GM19023 (cell line): ENCODE measurements around the gene CALML3.

ENCODE experiments used
- ATAC-seq: cut with Tn5 transposase; IDR thresholded peaks from one replicate; pipeline ENCODE4 v1.9.1; 2021; ENCODE audit warnings: mild to moderate bottlenecking, moderate library complexity; ENCODE audit not compliant: unreplicated experiment

The CALML3 gene

GRCh38 chr10:5537684-5538083, 12.9 kb downstream of the CALML3 start:
- no peak for ATAC-seq

- ATAC-seq: no peak
Measured at GRCh38 chr10:5538446-5538845, 13.7 kb downstream of the CALML3 start.

DNA sequence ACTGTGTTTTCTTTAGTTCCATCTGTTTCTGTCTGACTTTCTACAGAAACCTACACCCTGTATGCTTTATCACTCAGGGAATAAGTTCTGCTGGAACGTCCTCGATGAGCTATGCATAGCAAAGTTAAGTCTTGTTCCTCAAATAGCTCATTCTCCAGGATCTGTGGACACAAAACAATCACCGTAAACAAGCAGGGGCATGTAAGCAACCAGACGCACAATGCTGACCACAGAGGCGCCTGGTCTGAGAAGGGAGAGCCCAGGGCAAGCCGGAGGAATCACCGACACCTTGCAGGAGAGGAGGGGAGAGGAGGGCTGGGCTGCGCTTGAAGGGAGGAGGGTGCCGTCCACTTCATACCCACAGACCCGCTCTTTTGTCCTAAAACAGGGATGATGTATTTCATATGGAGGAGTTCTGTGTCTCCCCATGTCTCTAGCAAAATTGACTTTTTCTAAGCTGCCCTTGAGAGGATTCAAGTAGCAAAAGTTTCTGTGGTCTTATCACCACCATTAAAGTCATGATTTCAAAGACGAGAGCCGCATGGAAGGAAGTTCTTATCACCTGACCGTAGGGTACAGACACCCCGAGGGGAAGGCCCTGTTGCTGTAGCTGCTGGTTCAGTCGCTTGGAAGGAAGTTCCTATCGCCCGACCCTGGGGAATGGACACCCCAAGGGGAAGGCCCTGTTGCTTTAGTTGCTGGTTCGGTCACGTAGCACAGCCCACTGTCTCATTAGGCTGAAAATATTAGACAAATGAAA, 14.3 kb downstream of the CALML3 start:
- ATAC-seq: no peak

DNA sequence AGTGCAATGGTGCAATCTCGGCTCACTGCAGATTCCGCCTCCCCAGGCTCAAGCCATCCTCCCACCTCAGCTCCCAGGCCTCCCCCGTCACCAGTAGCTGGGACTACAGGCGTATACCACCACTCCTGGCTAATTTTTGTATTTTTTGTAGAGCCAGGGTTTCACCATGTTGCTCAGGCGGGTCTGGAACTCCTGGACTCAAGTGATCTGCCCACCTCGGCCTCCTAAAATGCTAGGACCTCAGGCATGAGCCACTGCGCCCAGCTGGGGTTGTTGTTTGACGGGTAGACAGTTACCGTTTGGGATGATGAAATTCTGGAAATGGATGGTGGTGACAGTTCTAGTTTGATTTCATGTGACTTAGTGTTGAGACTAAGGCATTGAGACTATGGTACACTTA, 15.3 kb downstream of the CALML3 start:
- ATAC-seq: no peak

DNA sequence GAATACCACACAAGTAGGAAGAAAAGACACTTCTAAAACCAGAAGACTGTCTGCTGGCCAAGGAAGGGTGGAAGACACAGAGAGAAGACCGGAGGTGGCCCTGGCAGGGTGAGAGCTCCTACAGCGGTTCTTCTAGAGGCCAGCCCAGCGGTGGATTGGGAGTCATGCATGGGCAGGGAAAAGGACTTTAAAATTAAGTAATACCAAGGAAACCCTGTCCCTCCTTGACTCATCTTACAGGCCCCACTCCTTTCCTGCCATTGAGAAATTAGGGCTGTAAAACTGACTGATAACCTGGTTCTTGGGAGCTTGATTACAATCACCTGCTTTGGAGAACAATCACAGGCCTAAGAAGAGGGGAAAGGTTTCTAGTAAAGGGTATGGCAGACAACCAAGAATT, 16.1 kb downstream of the CALML3 start:
- ATAC-seq: no peak

DNA sequence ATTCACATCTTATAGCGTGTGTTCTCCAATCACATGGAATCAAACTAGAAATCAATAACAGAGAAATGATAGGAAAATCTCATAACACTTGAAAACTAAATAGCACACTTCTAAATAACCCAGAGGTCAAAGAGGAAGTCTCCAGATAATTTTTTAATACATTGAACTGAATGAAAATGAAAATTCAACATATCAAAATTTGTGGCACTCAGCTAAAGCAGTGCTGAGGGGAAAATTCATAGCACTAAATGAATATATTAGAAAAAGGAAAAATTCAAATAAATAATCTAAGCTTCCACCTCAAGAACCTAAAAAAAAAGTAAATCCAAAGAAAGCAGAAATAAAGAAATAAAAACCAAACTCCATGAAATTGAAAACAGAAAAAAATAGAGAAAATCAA, 17.3 kb downstream of the CALML3 start:
- no peak for ATAC-seq

GRCh38 chr10:5543623-5544022, 18.9 kb downstream of the CALML3 start:
- no peak for ATAC-seq

DNA sequence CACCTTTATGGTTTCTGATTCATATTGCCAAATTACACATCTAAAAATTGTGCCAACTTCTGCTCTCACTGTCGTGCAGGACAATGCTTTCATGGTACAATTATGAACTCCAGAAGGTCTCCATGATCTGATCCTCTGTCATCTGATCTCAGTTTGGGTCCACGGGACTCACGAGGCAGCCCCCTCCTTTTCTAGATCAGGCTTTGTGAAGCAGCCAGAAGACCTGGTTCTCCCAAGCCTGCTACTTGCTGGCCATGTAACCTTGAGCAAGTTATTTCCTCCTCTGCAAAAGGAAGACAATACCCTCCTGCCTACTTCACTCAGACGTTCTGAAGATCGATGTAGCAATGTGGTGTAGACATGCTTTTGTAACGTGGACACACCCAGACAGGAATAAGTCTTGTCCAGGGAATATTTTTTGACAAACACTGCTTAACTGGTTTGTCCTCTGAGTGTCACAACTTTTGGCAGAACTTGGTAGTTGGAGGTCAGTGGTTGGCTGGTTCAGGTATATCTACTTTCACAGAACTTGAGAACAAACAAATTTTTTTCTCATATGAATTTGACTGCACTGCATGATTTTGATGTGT, 19.6 kb downstream of the CALML3 start:
- ATAC-seq: no peak

GRCh38 chr10:5545011-5545410, 20.2 kb downstream of the CALML3 start:
- no peak for ATAC-seq

GRCh38 chr10:5545426-5545777, 20.6 kb downstream of the CALML3 start:
- ATAC-seq: no peak

DNA sequence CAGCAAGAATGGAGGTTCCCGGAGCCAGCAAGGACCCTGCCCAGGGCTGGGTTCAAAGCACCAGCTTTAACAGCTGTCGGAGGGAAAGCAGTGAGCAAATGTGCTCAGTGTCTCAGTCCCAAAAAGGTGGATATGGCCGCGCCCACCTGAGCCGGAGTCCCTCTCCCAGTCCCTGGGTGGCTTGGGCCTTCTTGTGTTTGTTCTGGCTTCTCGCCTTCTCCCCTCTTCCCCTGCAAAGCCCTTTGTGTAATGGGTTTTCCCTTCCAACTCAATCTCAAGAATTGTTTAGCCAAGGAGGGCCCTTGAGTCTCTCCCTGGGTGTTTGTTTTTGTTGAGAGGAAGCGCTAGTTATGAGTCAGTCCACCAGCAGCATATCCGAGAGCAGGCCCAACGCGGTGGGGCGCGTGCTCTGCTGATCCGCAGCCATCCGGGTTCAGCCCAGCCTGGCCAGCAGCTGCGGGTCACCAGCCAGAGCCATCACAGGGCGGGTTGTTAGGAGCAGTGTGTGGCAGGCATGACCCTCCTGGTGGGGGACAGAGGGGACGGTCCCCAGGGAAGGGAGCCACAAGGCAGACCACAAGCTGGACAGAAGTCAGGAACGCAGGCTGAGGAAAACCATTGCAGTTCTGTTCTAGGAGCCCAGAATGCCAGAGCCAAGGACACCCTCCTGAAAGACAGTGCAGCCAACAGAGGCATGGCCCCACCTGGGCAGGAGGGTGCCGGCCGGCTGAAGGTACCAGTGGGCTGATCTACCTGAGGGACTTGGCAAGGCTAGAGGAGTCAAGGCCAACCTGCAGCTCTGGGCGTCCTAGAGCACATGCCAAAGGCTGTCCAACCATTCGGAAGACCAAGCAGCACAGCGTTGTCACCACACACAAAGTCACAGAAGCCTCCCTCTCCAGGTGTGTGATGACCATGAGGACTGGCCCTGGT, 21.3 kb downstream of the CALML3 start:
- ATAC-seq: no peak

GRCh38 chr10:5546891-5547680, 22.3 kb downstream of the CALML3 start:
- ATAC-seq: no peak

DNA sequence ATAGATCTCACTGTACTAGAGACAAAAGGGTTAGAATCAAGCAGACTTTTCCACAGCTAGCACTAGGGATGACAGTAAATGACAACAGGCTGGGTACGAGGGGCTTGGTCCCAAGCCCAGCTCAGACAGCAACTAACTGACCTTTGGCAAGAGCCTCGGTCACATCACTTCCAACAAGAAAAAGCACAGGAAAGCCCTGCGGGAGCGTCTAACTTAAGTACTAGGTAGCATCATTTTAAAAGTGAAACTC, 22.8 kb downstream of the CALML3 start:
- ATAC-seq: no peak

GRCh38 chr10:5547931-5548660, 23.3 kb downstream of the CALML3 start:
- no peak for ATAC-seq

GRCh38 chr10:5549462-5550249, 24.9 kb downstream of the CALML3 start:
- no peak for ATAC-seq

- no peak for ATAC-seq
Measured at GRCh38 chr10:5550250-5550545, 25.4 kb downstream of the CALML3 start.

GRCh38 chr10:5550621-5551530, 26.1 kb downstream of the CALML3 start:
- no peak for ATAC-seq

GRCh38 chr10:5551531-5552375, 27.0 kb downstream of the CALML3 start:
- no peak for ATAC-seq
